IPS-NIHi11 (cell line): ENCODE data around the gene STX10.

Source experiments
- DNase-seq: peaks from one replicate; pipeline ENCODE4 v3.0.0; 2012; ENCODE audit warnings: mixed read lengths, low spot score

STX10 gene

DNA sequence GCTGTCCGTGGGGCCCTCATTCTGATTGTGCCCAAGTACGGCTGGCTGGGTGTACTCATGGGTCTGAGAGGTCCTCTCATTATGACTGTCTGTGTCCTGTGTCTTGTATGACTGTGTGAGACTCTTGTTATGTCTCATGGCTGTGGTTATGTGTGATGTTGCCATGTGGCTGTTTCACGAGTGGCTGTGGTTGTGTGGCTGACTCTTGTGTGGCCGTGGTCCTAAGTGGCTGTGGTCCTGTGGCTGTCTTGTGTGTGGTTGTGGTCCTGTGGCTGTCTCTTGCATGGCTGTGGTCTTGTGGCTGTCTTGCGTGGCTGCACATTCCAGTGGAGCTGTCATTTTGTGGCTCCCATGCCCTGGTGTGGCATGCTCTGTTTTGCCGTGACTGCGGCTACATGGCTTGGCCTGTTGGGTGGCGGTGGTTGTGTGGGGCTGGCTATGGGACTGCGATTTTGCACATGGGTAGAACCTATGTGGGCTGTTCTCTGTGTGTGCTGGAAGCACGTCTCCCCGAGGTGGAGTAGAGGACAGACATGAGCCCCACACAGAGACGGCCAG is 50.1 kb downstream of the STX10 start:
- DNase-seq = no peak

DNA sequence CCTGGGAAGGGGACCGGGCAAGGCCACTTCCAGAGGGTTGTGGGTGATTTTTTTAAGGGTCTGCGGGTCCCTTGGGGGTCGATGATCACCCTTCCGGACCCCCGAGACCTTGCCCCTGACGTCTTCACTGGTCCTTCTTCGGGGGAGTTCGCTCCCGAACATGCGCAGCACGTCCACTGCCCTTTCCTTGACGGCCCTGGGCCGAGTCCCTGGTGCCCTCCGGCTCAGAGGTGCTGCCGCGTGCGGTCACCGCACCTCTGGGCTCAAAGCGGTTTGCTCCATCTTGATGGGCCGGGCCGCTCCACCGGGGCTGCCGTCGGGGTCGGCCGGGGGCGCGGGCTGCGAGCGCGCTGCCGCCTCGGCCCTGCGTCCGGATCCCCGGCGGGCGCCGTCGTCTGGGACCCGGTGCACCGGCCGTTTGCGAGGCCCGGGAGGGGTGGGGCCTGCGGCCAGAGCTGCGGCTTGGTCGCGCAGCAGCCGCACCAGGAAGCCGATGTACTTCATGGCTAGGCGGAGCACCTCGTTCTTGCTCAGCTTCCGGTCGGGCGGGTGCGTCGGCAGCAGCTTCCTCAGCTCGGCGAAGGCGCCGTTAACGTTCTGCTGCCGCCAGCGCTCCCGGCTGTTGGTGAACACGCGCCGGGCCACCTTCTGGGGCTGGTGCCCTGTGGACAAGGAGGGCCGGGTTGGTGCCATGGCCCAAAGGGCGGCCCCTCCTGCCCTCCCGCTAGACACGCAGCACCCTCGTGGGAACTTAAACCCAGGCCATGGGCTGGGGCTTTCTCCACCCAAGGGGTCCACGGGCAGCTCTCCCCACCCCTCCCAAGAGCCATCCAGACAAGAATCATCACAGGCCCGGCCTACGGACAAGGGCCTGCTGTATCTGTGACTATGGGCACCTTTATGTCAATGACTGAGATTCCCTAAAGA is 50.8 kb downstream of the STX10 start:
- no peak for DNase-seq

DNA sequence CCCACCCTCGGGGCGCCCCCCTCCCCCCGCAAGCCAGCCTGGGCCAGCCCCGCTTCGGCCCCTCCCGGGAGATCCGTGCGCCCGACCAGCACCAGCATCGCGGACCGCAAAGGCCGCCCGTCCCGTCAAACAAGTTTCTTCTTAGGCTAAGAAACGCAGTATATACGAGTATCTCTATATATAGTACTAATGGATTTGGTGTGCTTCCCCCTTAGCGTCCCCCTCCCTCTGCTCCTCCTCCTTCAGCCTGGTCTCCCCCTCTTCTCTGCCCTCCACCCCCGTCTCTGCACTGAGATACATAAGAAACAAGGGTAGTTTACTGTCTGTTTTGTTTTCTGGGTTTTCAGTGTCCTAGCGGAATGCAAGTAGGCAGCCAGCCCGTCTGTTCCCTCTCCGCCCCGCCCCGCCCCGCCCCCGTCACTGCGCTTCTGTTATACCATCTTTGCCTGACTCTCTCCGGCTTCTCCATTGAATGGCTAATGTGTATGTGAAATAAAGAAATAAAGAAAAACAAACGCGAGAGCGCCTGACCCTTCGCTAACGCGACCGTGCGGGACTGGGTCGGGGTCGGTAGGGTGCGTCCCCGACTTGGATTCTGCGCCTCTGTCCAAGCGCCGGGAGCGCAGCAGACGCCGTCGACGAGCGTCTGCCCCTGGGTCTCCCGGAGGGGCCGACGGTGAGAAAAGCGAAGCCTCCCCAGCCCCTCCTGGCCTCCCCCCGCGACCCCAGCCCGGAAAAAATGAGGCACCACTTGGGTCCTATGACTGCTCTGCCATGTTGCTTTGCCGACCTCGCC is 51.7 kb downstream of the STX10 start:
- DNase-seq = no peak

DNA sequence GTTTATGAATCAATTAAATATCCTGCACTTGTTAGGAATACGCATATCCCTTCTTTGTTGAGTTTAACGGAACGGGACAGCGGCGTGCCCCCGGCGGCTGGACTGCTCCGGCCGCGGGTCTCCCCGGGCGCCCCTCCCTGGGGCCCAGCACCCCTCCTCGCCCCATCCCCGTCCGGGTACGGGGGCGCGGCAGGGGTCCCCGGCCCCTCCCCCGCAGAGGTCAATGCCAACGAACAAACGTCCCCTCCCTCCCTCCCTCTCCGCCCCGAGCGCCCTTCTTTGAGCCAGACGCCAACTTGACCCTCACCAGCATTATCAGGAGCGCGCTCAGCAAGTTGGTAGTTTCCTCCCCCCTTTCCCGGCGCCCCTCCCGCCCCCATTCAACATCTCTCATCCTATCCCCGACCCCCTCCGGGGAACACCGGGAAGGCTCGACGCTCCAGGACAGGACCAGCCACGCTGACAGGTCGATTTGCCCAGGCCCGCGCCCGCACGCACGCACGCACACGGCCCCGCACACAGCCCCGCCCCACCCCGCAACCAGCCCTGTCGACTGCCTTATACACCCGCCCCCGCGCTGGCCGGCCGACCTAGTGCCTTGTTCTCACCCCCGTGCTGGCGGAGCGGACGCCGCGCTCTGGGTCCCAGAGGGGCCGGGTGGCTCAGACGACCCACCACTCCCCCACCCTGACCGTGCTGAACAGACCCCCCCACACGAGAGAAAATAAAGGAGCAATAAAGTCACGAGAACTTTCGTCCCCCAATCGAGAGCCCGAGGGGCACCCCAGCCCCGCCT is 52.5 kb downstream of the STX10 start:
- DNase-seq = no peak

GRCh38 chr19:13097033-13097462 is 53.1 kb downstream of the STX10 start:
- no peak for DNase-seq

- peak; percentile 77 for DNase-seq
These were observed 53.9 kb downstream of the STX10 start for GRCh38 chr19:13095934-13096927.

DNA sequence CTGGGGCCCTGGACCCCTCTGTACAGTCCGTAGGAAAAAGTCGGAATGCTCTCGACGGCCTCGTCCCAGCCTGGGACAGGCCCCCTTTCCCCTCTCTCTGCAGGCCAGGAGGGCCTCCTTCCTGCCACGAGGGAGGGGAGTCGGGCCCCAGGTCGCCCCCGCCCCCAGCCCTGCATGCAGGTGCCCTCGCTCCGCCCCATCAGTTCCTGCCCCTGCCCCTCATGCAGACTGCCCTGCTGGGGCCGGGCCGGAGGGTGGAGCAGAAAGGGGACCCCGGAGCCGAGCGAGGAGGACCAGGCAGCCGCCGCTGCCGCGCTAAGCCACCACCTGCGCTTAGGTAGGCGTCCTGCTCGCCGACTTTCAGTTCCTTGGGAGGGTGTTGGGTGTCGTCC is 54.8 kb downstream of the STX10 start:
- DNase-seq = peak; percentile 54

DNA sequence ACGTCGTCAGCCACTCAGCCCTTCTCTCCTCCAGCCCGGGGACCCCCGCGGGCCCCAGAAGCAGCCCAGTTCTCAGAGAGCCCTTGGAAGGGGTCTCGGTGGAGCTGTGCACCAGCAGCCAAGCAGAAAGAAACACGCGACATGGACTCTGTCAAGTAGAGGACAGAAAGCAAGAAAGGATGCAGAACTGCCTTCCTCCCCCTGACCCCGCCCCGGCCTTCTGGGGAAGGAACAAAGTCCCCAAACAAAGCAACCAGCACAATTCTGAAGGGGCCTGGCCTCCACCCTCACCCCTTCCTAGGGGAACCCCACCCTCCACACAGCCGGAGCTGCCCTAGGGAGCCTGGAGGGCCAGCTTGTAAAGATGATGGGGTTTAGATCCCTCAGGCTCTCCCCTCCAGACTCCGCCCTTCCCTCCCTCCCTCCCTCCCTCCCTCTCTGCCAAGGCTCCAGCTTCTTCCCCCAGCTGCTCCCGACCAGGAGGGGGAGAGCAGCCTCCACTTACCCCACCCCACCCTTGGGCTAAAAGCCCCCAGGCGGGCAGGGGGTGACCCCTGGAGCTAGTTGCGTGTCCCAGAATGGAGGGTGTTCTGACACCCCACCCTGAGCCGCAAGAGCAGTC is 55.3 kb downstream of the STX10 start:
- peak; percentile 63 for DNase-seq

DNA sequence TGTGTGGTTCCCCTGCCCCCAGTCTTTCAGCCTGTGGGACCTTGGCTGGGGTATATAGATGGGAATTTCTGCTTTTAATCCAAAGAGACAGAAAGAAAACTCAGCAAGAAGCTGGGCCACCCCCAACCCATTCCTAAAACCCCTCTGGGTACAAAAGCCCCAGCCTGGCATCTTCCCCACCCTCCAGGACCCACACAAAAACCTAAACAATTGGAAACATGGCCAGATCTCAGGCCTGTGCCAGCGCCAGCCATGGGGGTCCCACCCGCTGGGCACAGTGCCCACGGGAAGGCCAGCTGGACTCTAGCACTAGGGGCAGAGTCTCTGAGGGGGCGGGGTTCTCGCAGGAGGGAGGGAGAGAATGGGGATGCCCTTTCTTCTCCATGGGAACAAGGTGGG is 56.1 kb downstream of the STX10 start:
- DNase-seq = no peak
